ENCODE measurements around the gene KIF26B. TPM values are rescaled to one million over a fixed set of nuclear protein-coding genes. Genes with fewer than 3 reads are reported as not detected.

KIF26B gene
- total RNA-seq, 1 donor from 2014 or later: 0.49 TPM

DNA sequence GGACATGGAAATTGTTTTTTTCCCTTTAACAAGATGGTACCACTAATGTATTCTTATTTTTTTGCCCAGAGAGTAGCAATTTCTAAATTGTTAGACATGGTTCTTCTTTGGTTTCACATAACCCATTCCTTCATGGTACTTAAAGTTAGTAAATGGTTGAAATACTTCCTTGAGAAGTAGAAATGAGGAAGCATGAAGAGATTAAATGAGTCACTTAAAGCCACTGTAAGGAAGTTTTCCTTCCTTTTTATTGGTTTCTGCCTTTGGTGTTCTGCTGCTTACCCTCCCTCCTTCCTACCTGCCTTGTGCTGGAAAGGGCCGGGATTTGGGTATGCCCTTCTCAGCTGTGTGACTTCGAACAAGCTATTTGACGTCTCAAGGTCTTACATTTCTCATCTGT is 101.0 kb downstream of the KIF26B start:
- TF ChIP-seq CTCF (IDR thresholded peaks at IDR 0.05) (no peak), POLR2A (IDR thresholded peaks at IDR 0.05) (no peak), POLR2AphosphoS5 (IDR thresholded peaks at IDR 0.05; ENCODE audit: insufficient read depth in 1 of 2, low read depth in 1 of 2) (no peak)
- intact Hi-C loops (cut with DNase I): no loop called here
- Histone ChIP-seq H3K27ac (no peak overlapping the region), H3K36me3 (no peaks in the 10 kb centered on the region), H3K27me3 (no peaks in the 10 kb centered on the region), H3K9me3 (no peaks in the 10 kb centered on the region), H3K4me3 (no peak overlapping the region), H3K4me1 (no peaks in the 10 kb centered on the region)
- DNase-seq (ENCODE audit: extremely low spot score in 2 of 2): no peak

DNA sequence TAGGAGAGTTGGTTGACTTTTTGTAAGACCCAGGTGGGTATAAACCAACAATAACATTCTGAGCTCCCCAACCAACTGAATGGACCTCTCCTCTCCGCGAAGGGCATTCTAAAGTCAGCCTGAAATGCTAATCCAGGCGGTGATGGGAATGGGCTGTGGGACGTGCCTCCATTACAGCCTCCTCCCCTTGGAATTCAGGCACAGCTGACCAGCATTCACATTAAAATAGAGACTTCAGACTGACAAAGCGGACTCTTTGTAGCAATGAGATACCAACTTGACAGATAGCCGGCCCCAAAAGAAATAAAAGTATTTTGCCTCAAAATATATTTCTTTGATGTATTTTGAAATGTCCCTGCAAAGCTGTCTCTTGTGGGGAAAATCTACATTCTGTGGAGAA is 101.7 kb downstream of the KIF26B start:
- H3K27me3 ChIP-seq: no peaks in the 10 kb centered on the region
- no peaks in the 10 kb centered on the region for H3K4me1 ChIP-seq
- no peaks in the 10 kb centered on the region for H3K9me3 ChIP-seq
- no peak for DNase-seq (ENCODE audit: extremely low spot score in 2 of 2)
- TF ChIP-seq CTCF (IDR thresholded peaks at IDR 0.05) (no peak), POLR2AphosphoS5 (IDR thresholded peaks at IDR 0.05; ENCODE audit: insufficient read depth in 1 of 2, low read depth in 1 of 2) (no peak), POLR2A (IDR thresholded peaks at IDR 0.05) (no peak)
- intact Hi-C loops (cut with DNase I): no loop called here
- H3K4me3 ChIP-seq: no peak overlapping the region
- H3K36me3 ChIP-seq: no peaks in the 10 kb centered on the region
- no peak overlapping the region for H3K27ac ChIP-seq

- Histone ChIP-seq H3K27me3 (no peaks in the 10 kb centered on the region), H3K36me3 (no peaks in the 10 kb centered on the region), H3K4me3 (no peak overlapping the region), H3K27ac (no peak overlapping the region), H3K9me3 (no peaks in the 10 kb centered on the region), H3K4me1 (no peaks in the 10 kb centered on the region)
- peak in 1 of 2 donors; percentile 90 for DNase-seq (ENCODE audit: extremely low spot score in 2 of 2)
- TF ChIP-seq CTCF (IDR thresholded peaks at IDR 0.05) (no peak), POLR2AphosphoS5 (IDR thresholded peaks at IDR 0.05; ENCODE audit: insufficient read depth in 1 of 2, low read depth in 1 of 2) (no peak), POLR2A (IDR thresholded peaks at IDR 0.05) (no peak)
- intact Hi-C loops (cut with DNase I): no loop called here
These were observed 103.6 kb downstream of the KIF26B start for GRCh38 chr1:245258271-245258920.

DNA sequence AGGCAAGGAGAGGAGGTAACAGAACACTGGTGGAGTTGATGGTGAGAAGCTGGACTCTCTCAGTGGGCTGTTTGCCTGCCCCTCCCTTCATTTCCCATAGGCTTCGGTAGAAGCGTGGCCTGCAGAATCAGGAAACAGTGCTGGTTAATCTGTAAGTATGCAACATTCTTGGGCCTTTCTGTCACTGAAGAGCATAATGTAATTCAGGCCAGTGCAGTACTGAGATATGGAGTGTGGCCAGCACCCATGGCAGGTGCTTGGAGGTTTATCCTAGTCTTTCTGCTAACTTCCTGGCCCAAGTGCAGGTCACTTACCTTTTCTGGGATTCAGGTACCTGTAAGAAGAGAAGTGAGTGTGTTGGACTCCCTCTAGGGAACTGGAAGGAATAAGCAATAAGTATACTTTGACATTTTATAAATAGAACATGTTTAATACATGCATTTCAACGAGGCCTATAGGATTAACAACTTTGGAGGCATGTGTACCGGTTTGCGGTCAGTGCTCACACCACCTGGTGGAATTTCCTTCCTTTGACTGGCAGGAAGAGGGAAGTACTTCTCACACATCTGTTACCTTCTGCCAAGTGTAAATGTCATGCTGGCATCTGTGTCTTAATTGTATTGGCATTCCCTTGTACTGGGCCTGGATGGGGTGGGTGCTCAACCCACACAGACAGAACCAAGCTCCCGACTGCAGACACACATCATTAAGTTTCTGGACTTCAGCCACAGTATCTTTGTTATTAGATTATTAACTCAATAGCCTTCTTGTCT is 105.5 kb downstream of the KIF26B start:
- peak in 1 of 2 donors; percentile 58 for DNase-seq (ENCODE audit: extremely low spot score in 2 of 2)

More for the DNA sequence above, 105.5 kb downstream of the KIF26B start:
- Histone ChIP-seq H3K36me3 (no peaks in the 10 kb centered on the region), H3K27ac (no peak overlapping the region), H3K4me1 (no peaks in the 10 kb centered on the region), H3K27me3 (no peaks in the 10 kb centered on the region), H3K4me3 (no peak overlapping the region), H3K9me3 (no peaks in the 10 kb centered on the region)
- intact Hi-C loops (cut with DNase I): no loop called here
- TF ChIP-seq POLR2A (IDR thresholded peaks at IDR 0.05) (no peak), CTCF (IDR thresholded peaks at IDR 0.05) (no peak), POLR2AphosphoS5 (IDR thresholded peaks at IDR 0.05; ENCODE audit: insufficient read depth in 1 of 2, low read depth in 1 of 2) (no peak)
